Endometrial microvascular endothelial cells (primary cell): ENCODE measurements around the gene EXT2. TPM values are rescaled to one million over a fixed set of nuclear protein-coding genes. Genes with fewer than 3 reads are reported as not detected.

Experiments
- in situ Hi-C: cut with HindIII; loops from 2 replicates; pipeline ENCODE4 v1.10.0; 2017; ENCODE audit warnings: low sequenced_read_pairs, low pct_unique_long_range_greater_than_20kb; ENCODE audit errors: inconsistent ontology term
- total RNA-seq: library from RNA; depleted of rRNA; stranded (reverse); fragments of >200 nt; gene quantifications from one replicate; pipeline ENCODE4 v1.2.3, GENCODE V29; 2015; ENCODE audit errors: inconsistent ontology term

Gene EXT2
- total RNA-seq, 1 donor from 2014 or later = 97.4 TPM

GRCh38 chr11:44120169-44120568, 24.7 kb downstream of the EXT2 start:
- in situ Hi-C loops = loop anchor here (25.0 kb wide), 1 partner anchor 417 kb away; no protein-coding TSS in a partner anchor

- in situ Hi-C loops = no loop called here
Measured at GRCh38 chr11:44125598-44125997, 30.1 kb downstream of the EXT2 start.

- in situ Hi-C loops = no loop called here
Measured at GRCh38 chr11:44126304-44126703, 30.8 kb downstream of the EXT2 start.

GRCh38 chr11:44127130-44127529, 31.7 kb downstream of the EXT2 start:
- in situ Hi-C loops = no loop called here

DNA sequence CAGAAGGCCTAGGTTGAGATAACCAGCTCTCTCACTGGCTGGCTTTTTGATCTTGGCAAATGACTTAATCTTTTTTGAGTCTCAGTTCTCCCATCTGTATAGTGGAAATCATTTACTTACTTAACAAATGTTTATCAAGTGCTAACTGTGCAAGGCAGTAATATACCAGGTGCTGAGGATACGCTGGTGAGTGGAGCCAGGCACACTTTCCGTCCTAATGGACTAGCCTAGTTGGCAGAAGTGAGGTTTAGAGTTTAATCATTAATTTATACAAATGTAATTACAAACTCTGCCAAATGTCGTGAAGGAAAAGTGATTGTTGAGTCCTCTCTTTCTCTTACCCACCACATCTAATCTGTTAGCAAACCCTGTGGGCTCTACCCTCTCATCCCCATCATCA, 33.3 kb downstream of the EXT2 start:
- in situ Hi-C loops = no loop called here

GRCh38 chr11:44130751-44131150, 35.3 kb downstream of the EXT2 start:
- in situ Hi-C loops = no loop called here

- in situ Hi-C loops = no loop called here
Measured at GRCh38 chr11:44133335-44133946, 38.0 kb downstream of the EXT2 start.

GRCh38 chr11:44134625-44135024, 39.1 kb downstream of the EXT2 start:
- in situ Hi-C loops = no loop called here

GRCh38 chr11:44136176-44136945, 40.9 kb downstream of the EXT2 start:
- in situ Hi-C loops = no loop called here

DNA sequence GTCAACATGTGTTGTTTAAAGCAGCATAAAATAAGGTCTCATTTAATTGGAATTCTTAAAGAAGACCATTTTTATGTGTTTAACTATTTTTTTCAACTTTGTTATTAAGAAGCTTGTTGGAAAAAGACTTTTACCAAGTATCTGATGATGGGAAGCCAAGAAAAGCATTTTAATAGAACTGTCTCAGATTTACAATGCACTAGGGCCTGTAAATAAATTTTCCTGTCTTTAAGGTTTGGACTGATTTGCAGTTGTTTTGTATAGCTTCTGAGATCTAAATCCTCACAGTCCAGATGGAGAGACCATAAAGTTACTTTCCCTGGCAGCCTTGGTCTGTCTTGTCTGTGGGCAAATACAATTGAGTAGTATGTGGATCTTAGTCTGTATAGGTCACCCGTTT, 41.6 kb downstream of the EXT2 start:
- in situ Hi-C loops = no loop called here

DNA sequence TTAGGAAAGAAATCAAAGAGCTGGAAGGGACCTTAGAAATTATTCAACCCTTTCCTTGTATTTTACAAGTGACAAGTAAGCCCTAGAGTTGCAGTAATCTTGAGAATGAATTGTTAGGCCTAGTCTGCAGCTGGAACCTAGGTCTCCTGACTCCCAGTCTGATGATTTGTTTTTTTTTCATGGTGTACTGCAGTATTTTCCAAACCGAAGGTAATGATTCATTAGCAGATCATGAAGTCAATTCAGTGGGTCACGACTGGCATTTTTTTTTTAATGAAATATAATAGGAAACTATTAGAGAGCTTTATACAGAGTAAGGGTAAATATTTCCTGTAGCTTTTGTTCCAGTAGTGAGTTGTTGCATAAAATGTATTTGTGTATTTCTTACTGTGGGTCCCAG, 42.8 kb downstream of the EXT2 start:
- in situ Hi-C loops = no loop called here

DNA sequence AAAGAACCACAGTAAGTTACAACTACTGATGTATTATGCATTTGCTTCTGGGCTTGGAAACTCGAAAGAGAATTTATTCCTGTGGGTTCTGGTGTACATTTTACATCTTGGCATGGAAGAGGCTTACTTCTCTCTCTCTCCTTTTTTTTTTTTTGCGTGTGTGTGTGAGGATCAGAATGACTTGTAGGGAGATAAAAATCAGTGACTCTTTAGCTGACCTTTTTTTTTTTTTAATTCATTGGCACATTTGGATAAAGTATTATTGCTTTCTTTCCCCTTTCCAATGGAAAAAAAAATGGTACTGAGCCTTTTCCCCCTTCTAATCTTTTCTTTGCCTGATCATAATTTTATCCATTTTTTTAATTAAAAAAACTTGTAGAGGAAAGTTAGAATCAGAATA, 43.5 kb downstream of the EXT2 start:
- in situ Hi-C loops = no loop called here

DNA sequence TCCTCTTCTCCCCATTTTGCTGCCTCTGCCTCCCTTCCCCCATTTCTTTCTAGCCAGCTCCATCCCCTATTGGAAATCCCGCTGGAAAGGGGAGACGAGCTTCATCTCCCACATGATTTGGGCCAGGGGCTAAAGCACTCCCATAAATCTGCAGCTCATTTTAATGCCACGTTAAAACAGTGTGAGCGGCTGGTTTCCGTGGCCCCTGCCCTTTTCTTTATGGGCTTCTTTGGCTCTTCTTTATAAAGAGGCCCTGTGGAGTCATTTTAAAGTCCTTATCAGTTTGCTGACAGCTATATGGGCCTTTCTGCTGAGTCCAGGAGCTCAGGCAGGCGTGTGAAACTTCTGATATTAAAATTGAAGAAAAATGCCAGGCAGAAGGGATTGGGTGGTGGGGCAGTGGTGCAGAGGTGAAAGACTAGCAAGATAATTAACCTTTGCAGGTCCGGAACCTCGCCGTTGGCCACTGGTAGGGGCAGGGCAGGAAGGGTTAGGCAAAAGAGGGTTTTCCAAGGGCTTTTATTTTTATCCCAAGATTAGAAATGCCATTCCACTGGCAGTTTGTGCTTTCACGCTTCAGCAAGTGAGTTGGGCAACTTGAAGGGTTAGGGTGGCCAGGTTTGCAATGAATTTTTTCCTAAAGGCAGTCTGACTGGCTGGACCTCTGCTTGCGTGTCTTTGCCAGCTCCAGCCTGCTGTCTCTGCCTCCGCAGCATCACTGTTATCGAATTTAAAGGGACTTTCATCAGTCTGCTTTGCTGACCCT, 44.3 kb downstream of the EXT2 start:
- in situ Hi-C loops = no loop called here

DNA sequence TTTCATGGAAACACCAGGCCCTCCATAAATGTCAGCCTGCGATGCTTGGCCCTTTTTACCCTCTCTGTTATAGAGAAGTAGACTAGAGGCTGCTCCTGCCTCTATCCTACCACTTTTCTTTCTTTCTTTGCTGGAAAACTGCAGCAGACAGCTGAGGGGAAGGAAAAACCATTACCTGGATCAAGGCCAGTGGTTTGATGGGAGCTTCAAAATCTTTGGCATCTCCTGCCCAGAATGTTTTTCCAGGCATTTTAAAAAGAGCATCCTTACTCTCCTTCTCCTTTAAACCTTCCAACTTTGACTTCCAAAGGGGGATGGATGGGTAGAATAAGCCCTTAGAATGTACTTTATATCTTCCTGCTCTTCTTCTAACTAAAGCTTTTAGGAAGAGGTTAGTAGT, 44.9 kb downstream of the EXT2 start:
- in situ Hi-C loops = no loop called here

DNA sequence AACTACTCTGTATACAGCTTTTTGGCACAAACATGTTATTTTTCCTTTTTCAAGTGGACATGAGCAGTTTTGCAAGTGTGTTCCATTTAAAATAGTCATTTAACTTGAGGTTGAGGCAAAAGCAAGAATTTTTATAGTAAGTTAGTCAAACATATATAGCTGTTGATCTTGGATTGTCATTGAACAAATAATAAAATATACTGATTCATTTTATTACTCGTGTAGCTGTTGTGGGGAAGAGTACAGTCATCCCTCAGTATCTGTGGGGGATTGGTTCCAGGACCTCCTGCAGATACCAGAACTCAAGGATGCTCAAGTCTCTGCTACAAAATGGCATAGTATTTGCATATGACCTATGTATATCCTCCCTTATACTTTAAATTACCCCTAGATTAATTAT, 45.3 kb downstream of the EXT2 start:
- in situ Hi-C loops = no loop called here

DNA sequence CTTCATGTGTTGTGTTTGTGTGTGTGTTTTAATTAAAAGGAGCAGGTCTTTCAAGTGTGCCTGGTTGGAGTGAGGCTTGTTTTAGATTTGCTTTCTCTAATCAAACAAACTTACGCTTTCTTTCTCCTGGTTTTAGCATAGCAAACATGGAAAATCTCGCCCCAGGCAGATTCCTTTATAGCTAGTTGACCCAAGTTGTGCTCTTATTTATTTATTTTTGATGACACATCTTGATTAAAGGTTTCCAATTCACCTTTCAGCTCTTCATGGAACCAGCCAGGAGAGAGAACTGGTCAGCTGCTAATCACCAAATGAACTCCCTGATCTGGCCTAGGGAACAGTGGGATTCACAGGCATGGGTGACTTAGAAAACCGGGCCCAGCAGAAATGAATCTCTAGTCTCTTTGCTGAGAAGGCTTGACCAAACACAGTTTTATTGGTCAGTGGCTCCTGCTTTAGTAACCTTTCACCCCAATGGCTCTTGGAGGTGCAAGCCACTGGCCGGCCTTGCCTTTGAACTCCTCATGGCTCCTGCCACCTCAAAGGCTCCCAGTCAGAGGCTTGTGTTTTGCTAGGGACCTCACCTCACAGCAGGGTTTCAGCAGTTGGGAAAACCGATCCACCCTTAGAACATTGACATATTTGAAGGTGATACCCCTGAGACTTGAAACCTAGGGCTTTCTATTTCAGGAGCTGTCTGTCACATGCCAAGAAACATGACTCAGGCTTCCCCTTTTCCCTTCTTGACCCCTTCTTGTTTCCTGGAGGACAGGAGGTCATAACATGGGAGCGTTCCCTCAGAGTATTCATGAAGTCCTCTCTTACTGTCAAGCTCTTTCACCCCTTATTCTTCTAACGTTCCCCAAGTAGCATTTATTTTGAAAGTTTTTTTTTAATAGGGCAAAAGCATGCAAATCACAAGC, 48.8 kb downstream of the EXT2 start:
- in situ Hi-C loops = no loop called here

GRCh38 chr11:44145011-44145775, 49.7 kb downstream of the EXT2 start:
- in situ Hi-C loops = no loop called here

DNA sequence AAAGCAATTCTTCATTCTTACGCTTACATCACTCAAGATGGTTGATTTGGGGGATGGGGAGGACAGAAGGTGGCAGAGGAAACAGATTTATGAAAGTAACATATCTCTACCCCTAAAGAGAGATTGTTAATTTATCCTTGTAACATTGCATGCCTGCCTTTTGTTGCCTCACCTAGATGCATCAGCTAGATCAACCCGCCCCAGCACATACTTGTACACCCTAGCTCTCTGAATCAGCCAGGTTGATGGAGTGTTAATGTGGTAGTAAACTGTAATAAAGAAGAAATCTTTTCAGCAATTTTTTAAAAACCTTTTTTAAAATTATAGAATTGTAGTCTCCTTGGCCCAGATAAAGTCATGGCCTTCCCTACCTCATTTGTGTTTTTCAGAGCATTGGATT, 51.5 kb downstream of the EXT2 start:
- in situ Hi-C loops = no loop called here
